Measurements from ENCODE around the gene TP73.

GRCh38 chr1:3661631-3662030, 9.3 kb downstream of the TP73 start:
- TF ChIP-seq CTCF (IDR thresholded peaks at IDR 0.05), result no peak
- TF ChIP-seq POLR2A (IDR thresholded peaks at IDR 0.05), result no peak
